ENCODE data around the gene SLX4IP.

SLX4IP gene

DNA sequence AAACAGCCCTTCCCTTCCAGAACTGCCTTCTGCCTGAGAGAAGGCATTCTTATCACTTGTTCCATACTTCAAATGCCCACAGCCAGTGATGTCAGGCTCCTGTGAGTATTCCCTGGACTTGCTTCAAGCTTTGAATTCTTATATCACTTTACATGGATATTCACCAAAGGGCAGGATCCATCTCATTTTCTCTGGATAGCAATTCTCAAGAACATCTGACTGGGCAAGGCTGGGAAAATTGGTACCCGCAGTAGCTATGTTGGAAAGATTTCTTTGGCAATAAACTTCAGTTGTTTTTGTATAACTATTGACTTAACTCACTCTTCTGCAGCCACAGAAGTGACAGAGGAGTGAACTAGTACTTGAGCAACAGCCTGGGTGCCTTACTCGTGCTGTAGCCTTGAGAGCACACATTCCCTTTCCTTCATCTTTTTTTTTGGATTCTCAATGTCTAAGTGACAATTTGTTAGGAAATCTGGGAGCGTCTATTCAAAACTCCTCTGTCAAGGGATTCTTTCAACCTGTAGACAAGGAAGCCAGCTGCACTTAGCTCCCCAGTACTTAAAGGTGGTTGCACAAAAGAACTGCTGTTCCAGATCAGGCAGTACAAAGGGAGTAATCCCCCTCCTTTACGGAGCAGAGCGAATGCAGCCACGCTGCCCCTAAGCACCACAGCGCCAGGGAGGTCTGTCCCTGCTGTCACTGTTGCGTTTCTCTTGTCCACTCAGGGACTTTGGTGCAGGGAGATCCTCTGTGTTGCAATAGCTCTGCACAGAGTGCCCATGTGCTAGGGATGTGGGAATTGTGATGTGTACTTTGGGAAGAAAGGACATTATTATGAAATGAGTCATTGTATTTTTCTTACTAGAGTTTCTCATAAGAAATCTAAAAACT lies 169.1 kb downstream of the SLX4IP start:
- peak; percentile 83 for DNase-seq (ENCODE audit: low read depth)
- H3K4me3 ChIP-seq (ENCODE audit: low read length) = no peak overlapping the region
- TF ChIP-seq, protein P1, sequence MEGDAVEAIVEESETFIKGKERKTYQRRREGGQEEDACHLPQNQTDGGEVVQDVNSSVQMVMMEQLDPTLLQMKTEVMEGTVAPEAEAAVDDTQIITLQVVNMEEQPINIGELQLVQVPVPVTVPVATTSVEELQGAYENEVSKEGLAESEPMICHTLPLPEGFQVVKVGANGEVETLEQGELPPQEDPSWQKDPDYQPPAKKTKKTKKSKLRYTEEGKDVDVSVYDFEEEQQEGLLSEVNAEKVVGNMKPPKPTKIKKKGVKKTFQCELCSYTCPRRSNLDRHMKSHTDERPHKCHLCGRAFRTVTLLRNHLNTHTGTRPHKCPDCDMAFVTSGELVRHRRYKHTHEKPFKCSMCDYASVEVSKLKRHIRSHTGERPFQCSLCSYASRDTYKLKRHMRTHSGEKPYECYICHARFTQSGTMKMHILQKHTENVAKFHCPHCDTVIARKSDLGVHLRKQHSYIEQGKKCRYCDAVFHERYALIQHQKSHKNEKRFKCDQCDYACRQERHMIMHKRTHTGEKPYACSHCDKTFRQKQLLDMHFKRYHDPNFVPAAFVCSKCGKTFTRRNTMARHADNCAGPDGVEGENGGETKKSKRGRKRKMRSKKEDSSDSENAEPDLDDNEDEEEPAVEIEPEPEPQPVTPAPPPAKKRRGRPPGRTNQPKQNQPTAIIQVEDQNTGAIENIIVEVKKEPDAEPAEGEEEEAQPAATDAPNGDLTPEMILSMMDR (IDR thresholded peaks at IDR 0.05; ENCODE audit: insufficient read depth, low read depth, low read length, missing control alignments) = no peak

DNA sequence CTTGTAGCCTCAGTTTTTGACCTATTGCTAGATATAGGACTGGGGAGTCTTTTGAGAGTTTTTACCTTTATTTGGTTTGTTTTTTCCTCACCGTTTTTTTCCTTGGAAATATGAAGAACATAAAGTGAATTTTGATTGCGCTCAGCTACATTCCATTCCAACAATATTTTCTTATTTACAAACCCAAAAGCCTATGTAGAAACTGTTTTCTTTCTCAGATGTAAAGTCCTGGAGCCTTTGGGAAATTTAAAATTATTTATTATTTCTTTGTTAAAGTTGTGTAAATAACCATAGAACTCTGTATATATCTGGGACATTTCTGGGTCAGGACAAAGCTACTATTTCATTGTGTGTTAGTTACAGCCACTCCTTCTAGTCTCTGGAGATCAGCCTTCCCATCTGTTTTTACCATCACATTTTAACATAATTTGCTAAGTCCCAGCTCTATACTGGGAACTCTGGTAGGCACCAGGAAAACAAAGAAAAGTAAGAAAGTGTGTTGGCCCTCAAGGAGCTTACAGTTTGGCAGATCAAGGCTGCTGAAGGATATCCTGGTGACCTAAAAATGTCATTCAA lies 169.8 kb downstream of the SLX4IP start:
- no peak for DNase-seq (ENCODE audit: low read depth)
- H3K4me3 ChIP-seq (ENCODE audit: low read length) = no peak overlapping the region
- TF ChIP-seq, protein P1 (IDR thresholded peaks at IDR 0.05; ENCODE audit: insufficient read depth, low read depth, low read length, missing control alignments) = no peak

DNA sequence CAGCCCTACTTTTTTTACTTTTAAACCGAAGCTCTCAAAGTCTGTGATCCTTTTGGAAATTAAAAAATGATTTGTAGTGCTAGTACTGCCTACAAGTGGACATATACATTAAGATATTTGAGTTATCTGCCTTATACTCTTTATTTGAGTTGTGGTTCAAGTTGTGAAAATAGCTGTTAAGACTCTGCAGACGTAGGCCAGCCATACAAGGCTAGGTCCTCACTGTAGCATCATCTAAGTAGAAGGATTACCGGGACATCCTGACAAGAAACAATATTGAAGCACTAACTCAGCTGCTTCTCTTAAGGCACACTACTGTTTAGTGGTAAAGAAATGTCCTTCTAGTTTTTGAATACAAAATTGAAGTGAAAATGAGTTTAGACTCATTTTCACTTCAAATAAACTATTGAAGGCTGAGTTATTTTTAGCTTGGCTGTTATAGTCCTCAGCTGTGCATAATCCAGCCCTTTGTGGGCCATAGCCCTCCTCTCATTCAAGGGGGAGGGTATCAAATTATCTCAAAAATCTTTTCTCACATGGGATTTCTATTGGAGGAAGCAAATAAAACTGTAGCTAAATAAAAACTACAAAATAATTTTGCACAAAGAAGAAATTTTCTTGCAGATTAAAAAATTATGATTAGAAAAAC lies 170.6 kb downstream of the SLX4IP start:
- no peak overlapping the region for H3K4me3 ChIP-seq (ENCODE audit: low read length)
- DNase-seq (ENCODE audit: low read depth) = no peak
- TF ChIP-seq, protein P1 (IDR thresholded peaks at IDR 0.05; ENCODE audit: insufficient read depth, low read depth, low read length, missing control alignments) = no peak

DNA sequence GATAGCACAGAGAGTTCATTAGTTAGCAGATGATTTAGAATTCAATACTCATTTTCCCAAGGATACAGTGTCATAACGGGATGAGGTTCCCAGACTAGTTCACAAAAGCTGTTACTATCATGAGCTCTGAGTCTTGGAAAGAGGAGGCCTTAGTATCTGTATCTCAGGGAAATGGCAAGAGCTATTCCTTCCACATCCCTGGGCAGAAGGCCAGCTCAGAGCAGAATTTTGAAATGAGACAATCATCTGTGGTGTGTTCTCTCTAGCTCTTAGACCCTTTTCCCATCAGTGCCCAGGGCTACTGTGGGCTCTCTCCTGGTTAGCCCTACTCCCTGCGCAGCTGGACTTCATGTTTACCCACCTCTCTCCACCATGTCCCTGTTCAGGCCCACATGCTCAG lies 174.2 kb downstream of the SLX4IP start:
- DNase-seq (ENCODE audit: low read depth) = no peak
- TF ChIP-seq, protein P1 (IDR thresholded peaks at IDR 0.05; ENCODE audit: insufficient read depth, low read depth, low read length, missing control alignments) = no peak
- no peak overlapping the region for H3K4me3 ChIP-seq (ENCODE audit: low read length)

DNA sequence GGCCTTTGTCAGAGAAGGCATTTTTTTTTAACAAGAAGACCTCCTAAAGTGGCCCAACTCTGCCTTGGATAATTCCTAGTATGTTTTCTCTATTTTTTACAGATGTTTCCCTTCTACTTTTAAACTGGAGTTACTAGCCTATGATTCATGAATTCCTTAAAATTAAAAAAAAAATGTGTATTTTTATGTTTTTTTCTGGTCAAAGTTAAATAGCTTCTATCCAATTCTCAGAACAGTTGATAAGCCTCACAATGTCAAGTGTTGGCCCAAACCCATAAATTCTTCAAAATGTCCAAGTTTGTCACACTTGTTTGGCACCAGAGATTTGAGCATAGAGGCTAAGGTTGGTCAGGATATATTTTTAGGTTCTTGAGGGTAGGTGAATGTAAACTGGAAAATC lies 174.7 kb downstream of the SLX4IP start:
- TF ChIP-seq, protein P1 (IDR thresholded peaks at IDR 0.05; ENCODE audit: insufficient read depth, low read depth, low read length, missing control alignments) = no peak
- no peak overlapping the region for H3K4me3 ChIP-seq (ENCODE audit: low read length)
- no peak for DNase-seq (ENCODE audit: low read depth)

DNA sequence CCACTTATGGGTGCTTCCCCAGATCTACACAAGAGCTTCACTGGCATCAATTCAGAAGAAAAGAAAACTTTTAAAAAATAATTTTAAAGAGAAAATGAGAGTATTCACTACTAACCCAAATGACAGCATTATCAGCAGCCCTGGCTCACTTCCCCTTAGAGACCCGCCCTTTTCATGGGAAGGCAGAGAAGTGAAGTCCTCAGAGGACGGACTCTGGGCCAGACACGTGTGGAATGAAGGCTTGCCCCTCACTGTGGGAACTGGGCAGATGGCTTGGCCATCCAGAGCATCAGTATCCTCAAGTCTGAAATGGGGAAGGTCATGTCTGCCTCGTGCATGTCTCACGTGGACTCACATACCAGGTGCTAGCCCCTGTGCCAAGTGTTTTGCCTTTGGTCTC lies 175.1 kb downstream of the SLX4IP start:
- H3K4me3 ChIP-seq (ENCODE audit: low read length) = no peak overlapping the region
- TF ChIP-seq, protein P1 (IDR thresholded peaks at IDR 0.05; ENCODE audit: insufficient read depth, low read depth, low read length, missing control alignments) = no peak
- no peak for DNase-seq (ENCODE audit: low read depth)
